GM18511 (cell line): ENCODE measurements around the gene TUBA8.
"Not testable (repeated sequence)": the region's sequence is repeated elsewhere in the genome, so short reads cannot be mapped to it uniquely, and the experiment has no call there.

ENCODE experiments used
- ATAC-seq: cut with Tn5 transposase; IDR thresholded peaks from one replicate; pipeline ENCODE4 v1.9.1; 2021; ENCODE audit warnings: mild to moderate bottlenecking, moderate library complexity; ENCODE audit not compliant: unreplicated experiment

TUBA8 gene

GRCh38 chr22:18123476-18124025 lies 12.9 kb downstream of the TUBA8 start:
- ATAC-seq, result not testable (repeated sequence)

GRCh38 chr22:18126606-18127005 lies 16.0 kb downstream of the TUBA8 start:
- ATAC-seq, result no peak

- ATAC-seq, result no peak
Measured at GRCh38 chr22:18130018-18130417, 19.4 kb downstream of the TUBA8 start.

GRCh38 chr22:18130699-18131429 lies 20.3 kb downstream of the TUBA8 start:
- ATAC-seq, result no peak

- ATAC-seq, result no peak
Measured at GRCh38 chr22:18133452-18133851, 22.8 kb downstream of the TUBA8 start.

- no peak for ATAC-seq
Measured at GRCh38 chr22:18136563-18137320, 26.1 kb downstream of the TUBA8 start.

GRCh38 chr22:18141004-18141403 lies 30.4 kb downstream of the TUBA8 start:
- not testable (repeated sequence) for ATAC-seq

- no peak for ATAC-seq
Measured at GRCh38 chr22:18144105-18144504, 33.5 kb downstream of the TUBA8 start.

GRCh38 chr22:18145676-18146388 lies 35.2 kb downstream of the TUBA8 start:
- no peak for ATAC-seq

GRCh38 chr22:18146389-18146753 lies 35.8 kb downstream of the TUBA8 start:
- ATAC-seq, result no peak

GRCh38 chr22:18147791-18148190 lies 37.2 kb downstream of the TUBA8 start:
- no peak for ATAC-seq

- ATAC-seq, result no peak
Measured at GRCh38 chr22:18148293-18148965, 37.8 kb downstream of the TUBA8 start.

GRCh38 chr22:18152519-18152918 lies 41.9 kb downstream of the TUBA8 start:
- no peak for ATAC-seq

GRCh38 chr22:18154821-18155390 lies 44.3 kb downstream of the TUBA8 start:
- ATAC-seq, result no peak

- ATAC-seq, result not testable (repeated sequence)
Measured at GRCh38 chr22:18155546-18155945, 44.9 kb downstream of the TUBA8 start.

GRCh38 chr22:18156878-18157713 lies 46.5 kb downstream of the TUBA8 start:
- ATAC-seq, result no peak

GRCh38 chr22:18157714-18158028 lies 47.1 kb downstream of the TUBA8 start:
- no peak for ATAC-seq

- ATAC-seq, result not testable (repeated sequence)
Measured at GRCh38 chr22:18160641-18161040, 50.0 kb downstream of the TUBA8 start.

- not testable (repeated sequence) for ATAC-seq
Measured at GRCh38 chr22:18163843-18164242, 53.2 kb downstream of the TUBA8 start.

- not testable (repeated sequence) for ATAC-seq
Measured at GRCh38 chr22:18164584-18164983, 54.0 kb downstream of the TUBA8 start.
